Left ventricle myocardium superior (tissue), 1 donor: ENCODE results near the gene RASA4B. TPM values are rescaled to one million over a fixed set of nuclear protein-coding genes. Genes with fewer than 3 reads are reported as not detected.
"Not testable (repeated sequence)": the region's sequence is repeated elsewhere in the genome, so short reads cannot be mapped to it uniquely, and the experiment has no call there.

Experiments used
- ATAC-seq: fragments of 200-7000 bp; cut with Tn5 transposase; one replicate; pipeline ENCODE4 v1.9.1; 2020; ENCODE audit warnings: mild to moderate bottlenecking, moderate library complexity
- DNase-seq: peaks from one replicate; pipeline ENCODE4 v3.0.0-alpha.2; 2020
- intact Hi-C: fragments of 100-400 bp; cut with micrococcal nuclease; formaldehyde crosslinking; loops from one replicate; pipeline ENCODE4 v1.11.0; 2022
- total RNA-seq: library from RNA; stranded (reverse); fragmentation: NEBNext Ultra II Directional; extraction: Animal tissue kit (Norgen Biotek cat#: 25700); gene quantifications from one replicate; pipeline ENCODE4 v1.2.1, GENCODE V29; 2021
- donor health status: DM: no; HTN: yes; CAD: no; lungs with severe emphysema.

RASA4B gene
- total RNA-seq, 1 donor from 2014 or later = 7.5 TPM

DNA sequence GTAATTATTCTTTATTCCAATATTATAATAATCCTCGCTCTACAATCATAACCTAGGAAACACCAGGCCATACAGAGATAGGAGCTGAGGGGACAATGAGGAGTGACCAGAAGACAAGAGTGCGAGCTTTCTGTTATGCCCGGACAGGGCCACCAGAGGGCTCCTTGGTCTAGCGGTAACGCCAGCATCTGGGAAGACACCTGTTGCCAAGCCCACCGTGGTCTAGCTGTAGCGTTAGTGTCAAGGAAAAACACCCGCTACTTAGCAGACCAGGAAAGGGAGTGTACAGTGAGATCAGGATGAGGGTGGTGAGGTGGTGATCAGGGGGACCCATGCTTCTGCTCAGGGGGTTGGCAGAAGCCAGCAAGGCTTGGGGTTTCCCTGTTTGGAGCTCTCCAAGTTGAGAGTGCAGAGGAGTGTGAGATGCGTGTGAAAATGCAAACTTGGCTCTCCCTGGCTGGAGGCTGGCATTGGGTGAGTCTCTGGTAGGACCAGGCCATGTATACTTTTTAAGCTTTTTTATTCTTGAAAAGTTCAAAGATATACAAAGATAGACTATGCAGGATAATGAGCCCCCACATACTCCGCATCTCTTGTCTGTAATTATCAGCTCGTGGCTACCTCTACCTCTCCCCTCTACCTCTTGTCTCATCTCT, 37.5 kb downstream of the RASA4B start:
- intact Hi-C loops = not testable (repeated sequence)
- ATAC-seq (peak; percentile 22), DNase-seq (peak; percentile 53)

DNA sequence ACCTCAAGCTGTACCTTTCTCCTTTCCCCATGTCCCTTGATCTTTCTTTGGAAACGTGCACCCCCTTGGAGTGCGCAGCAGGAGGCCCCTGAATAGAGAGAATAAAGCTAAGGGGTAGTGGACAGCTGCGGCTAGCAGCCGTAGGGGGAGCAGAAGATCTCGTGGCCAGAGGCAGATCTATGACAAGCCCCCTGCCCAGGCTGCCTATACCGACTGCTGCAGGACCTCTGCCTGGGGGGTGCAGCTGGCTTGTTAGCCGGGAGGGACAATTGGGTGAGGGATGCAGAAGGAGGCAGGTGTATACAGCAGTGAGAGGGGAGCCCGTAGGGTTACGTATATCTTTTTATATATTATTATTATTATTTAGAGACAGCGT, 38.4 kb downstream of the RASA4B start:
- intact Hi-C loops, DNase-seq: not testable (repeated sequence)
- ATAC-seq = peak; percentile 34

DNA sequence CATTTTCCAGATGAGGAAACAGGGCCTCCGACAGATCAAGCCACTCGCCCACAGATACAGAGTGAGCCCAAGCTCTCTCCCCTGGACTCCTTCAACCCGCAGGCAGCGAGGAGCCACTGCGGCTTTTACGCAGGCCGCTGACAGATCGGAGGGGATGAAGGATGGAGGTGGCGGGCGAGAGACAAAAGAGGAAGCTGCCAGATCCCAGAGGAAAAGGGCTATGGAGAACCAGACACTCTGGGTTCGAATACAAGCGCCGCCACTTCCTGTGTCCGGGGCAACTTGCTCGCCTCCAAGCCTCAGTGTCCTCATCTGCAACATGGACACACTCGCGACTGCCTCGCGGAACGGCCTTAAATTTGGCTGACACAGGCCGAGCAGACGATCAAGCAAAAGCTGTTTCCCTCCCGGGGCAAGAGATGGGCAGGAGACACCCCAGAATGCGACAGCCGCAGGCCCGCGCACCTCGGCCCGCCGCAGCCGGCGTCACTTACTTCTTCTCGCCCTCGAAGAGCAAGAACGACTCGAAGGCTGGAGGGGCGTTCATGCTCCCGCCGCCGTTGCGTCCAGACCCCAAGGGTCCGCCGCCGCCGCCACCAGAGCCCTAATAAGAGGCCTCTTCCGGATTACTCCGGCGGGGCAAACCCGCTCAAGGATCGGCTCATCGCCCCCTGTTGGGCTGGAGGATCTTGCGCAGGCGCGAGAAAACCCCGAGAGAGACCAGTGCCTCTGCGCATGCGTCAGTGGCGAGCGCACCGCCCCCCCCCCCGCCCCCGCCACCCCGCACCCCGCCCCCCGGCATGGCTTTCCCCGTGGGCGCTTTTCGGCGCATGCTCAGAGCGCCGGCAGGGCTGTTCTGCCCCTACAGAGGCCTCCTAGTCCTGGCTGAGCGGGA, 39.0 kb downstream of the RASA4B start, which contains the start of gene POLR2J:
POLR2J (minus strand) TSS at position 609 of the 895 bp plus-strand sequence; CDS start at position 547, 62 bp downstream.
- intact Hi-C loops = not testable (repeated sequence)
- ATAC-seq (peak; percentile 94), DNase-seq (peak; percentile 96)

DNA sequence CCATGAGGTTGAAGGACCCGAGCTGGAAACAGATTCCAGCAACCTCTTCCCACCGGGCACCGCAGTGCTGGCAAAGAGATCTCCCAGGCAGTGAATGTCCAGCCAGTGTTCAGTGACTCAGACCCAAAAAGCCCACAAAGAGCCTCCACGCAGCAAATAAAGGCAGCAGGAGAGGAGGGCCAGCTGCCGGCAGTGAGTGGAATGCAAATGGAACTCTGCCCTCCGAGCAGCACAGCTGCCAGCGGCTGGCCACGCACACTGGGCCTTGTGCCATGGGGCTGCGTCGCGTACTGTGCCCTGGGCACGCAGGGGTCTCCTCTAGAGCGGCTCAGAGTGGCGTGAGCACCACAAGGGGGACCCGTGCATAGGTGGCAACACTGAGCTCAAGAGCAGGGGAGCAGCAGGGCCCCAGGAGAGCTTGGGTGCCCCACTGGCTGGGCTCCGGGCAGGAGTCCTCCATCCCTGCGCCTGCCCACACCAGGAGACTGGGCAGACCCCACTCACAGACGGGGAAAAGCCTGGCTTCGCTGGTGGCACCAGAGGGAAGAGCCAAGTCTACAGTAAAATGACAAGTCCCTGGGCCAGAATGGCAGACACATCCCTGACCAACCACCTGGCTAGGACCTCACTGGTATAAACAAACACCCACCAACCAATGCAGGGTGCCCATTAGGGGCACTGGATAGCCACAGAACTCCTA, 42.7 kb downstream of the RASA4B start:
- intact Hi-C loops, ATAC-seq: not testable (repeated sequence)
- peak; percentile 11 for DNase-seq

DNA sequence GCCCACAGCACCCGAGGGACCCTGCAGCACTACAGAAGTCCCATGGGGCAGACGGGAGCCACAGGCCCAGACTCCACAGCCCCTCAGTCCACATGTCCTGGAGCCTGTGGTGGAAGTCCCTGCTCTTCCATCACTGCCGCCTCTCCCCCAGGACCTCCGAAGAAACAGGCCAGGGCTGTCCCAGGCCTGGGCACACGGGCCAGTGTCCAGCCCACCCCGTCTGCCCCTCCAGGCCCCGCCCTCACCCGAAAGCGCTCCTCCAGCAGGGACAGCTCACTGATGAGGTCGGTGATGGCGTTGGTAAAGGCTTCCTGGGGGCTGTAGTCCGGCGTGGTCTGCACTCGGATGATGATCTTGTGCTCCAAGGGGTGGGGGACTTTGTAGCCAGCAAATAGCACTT, 43.5 kb downstream of the RASA4B start:
- intact Hi-C loops, ATAC-seq: not testable (repeated sequence)
- DNase-seq = peak; percentile 8

DNA sequence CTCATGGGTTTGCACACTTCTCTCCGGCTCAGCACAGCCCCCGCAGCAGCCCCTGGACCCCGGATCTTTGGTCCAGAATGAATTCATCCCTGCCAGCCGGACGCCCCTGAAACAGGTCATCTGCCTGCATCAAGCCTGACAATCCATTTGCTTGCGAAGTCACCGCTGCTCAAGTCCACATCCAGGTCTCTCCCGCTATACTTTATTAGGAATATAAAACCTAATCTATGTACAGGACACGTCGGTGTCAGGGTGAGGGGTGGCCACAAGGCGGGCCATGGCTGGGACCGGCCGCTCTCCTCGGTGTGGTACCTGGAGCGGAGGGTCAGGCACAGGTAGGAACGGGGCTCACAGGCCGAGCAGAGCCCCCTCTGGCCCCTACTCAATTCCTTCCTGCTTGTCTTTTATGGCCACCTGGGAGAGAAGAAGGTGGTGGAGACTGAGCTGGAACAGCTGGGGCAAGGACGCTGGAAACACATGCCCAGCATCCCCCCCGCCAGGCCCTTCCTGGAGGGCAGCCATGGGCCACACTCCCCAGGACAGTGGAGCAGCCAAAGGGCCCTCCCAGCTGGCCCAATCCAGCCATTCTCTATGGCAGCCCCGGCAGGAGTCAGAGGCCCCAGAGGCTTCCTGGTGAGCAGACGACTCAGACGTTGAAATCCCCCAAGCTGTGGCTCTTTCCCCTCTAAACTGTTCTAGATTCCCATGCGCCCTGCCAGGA, 44.1 kb downstream of the RASA4B start:
- intact Hi-C loops = no loop called here
- no peak for ATAC-seq
- DNase-seq = peak; percentile 25

DNA sequence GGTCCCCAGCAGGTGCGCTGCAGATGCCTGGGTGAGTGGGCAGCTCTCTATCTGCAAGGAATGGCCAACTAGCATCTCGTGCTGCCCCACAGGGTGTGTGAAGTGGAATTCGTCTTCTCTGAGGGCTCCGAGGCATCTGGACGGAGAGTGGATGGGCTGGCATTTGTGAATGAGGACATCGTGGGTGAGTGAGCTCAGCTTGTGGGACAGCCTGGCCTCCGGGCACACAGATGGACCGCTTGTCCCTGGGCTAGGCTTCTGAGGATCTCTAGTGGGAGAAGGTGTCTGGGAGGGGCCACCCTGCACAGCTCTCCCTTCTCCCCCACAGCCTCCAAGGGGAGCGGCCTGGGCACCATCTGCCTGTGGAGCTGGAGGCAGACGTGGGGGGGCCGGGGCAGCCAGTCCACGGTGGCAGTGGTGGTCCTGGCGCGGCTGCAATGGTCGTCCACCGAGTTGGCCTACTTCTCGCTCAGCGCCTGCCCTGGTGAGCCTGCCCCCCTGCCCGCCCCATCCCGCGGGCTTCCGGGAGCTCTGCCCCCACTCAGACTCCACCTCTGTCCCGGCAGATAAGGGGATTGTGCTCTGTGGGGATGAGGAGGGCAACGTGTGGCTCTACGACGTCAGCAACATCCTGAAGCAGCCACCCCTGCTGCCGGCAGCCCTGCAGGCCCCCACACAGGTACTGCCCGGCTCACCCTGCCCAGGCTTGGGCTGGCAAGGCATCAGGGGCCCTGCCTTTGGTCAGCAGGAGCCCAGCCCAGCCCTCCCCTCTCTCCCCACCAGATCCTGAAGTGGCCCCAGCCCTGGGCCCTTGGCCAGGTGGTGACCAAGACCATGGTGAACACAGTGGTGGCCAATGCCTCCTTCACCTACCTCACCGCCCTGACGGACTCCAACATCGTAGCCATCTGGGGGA, 45.2 kb downstream of the RASA4B start:
- no peak for ATAC-seq
- DNase-seq = peak; percentile 31
- intact Hi-C loops = no loop called here

DNA sequence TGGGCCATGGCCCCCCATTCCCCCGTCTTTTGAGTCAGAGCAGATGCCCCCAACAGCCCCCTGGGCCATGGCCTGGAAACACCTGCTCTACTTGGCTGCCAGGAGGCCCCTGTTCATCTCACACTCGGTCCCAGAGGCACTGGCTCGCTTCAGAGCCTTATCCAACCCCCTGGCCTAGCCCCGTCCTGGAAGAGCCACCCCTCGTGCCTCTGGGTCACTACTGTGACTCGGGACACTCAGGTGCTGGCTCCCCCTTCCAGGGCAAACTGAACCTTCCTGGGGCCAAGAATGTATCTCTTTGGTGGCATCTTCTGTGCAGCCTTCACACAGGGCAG, 45.8 kb downstream of the RASA4B start:
- ATAC-seq = no peak
- peak; percentile 14 for DNase-seq
- intact Hi-C loops = no loop called here

DNA sequence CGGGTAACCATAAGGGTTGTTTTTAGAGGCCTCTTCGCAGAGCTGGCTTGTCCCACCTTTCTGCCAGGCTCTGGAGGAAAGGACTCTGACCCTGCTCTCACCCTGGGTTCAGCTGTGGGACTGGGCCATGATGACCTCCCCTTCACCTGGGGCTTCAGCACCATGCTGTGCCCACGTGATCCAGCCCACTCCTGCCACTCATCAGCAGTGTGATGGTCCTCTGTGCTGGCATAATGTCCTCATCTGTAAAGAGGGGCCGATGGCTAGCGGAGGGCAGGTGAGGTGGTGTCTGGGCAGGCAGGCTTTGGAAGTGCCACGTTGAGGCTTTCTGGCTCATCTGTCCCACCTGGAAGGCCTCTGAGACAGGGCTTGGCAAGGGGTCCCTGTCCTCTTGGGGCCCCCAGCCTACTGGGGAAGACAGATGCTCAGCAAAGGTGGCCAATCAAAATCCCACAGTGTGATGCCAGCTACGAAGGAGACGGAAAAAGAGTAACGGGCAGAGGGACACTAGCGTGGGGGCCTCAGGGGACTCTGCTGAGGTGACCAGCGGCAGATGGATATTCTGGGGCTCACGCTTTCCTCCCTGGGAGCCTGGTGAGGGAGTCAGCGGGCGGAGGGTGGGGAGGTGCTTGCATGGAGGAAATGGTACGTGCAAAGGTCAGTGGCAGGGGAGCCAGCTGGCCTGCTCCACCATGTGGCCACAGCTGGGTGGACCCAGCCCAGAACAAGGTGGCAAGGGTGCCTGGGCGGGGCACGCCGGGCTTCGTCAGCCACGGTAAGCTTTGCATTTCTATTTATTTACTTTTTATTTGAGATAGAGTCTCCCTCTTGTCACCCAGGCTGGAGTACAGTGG, 47.4 kb downstream of the RASA4B start:
- intact Hi-C loops = no loop called here
- ATAC-seq = no peak
- peak; percentile 31 for DNase-seq

DNA sequence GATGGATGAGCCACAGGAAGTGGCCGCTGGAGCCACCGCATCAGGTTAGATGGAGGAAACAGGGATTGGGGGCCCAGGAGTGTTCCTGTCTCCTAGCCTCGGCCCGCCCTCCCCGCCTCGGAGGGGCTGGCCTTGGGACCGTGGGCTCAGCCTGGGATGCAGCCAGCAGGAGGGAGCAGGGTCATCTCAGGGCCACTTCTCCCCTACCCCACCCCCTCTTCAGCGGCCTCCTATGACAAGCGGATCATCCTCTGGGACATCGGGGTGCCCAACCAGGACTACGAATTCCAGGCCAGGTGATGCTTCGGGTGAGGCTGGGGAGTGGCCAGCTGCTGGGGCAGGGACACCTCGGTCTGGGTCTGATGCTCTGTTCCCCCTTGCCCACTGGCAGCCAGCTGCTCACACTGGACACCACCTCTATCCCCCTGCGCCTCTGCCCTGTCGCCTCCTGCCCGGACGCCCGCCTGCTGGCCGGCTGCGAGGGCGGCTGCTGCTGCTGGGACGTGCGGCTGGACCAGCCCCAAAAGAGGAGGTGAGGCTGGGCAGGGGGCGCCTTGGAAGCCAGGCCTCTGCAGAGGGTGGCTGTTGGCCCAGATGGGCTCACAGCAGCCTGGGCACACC, 48.1 kb downstream of the RASA4B start:
- intact Hi-C loops = no loop called here

DNA sequence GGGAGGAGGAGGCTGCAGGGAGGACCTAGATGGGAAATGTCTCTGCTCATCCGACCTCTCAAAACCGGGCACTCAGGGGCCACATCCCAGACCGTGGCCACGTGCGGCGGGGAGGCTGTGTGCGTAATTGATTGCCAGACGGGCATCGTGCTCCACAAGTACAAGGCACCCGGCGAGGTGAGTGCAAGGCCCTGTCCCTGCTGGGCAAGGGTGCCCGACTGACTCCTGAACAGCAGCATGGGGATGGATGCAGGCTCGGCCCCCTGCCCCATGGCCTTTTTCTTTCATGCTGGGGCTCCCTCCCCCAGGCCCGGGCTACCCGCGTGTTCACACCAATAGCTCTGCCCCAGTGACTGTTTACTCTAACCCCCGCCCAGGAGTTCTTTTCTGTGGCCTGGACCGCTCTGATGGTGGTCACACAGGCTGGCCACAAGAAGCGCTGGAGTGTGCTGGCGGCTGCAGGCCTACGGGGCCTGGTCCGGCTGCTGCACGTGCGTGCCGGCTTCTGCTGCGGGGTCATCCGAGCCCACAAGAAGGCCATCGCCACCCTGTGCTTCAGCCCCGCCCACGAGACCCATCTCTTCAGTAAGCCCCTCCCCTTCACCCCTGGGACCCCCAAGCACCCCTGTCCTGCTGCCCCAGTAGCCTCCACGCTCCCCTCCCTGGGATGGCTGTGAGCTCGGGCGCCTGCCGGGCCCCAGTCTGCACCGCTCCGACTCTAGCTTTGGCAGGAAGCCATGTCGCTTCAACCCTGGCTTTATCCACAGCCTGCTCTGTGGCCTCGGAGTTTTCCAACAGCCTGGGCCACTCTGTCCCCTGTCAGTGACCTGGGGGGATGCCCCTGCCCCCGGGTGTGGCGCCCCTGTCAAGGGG, 48.9 kb downstream of the RASA4B start:
- ATAC-seq (no peak), DNase-seq (peak; percentile 26)
- intact Hi-C loops = no loop called here

More for the DNA sequence above, 48.1 kb downstream of the RASA4B start:
- no peak for DNase-seq
- ATAC-seq = no peak

DNA sequence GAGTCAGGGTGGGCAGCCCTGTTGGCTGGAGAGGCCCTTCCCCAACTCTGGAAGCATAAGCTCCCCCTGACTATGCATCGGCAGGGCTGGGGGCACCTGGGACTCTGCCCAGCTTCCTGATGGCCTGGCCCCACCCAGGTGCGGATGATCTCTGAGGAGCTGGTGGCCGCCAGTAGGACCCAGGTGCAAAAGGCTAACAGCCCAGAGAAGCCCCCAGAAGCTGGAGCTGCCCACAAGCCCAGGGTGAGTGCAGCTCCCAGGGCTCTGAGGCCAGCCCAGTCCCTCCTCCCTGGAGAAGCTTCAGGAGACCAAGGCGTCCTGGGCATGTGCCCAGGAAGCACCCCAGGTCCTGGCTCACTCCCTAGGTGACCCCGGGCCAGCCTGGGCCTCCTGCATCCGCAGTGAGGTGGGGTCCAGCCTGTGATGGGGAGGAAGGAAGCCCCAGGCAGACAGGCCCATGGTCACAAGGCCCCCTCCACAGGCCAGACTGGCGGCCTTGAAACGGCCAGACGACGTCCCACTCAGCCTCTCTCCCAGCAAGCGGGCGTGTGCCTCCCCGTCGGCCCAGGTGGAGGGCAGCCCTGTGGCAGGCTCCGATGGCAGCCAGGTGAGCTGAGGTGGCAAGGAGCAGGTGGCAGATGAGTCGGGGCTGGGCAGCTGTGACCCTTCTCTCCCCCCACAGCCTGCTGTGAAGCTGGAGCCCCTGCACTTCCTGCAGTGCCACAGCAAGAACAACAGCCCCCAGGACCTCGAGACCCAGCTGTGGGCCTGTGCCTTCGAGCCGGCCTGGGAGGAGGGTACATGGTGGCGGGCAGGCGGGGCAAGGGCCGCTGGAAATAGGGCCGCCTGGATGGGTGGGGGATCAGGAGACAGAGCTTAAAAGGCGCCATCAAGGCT, 49.7 kb downstream of the RASA4B start:
- ATAC-seq = no peak
- intact Hi-C loops = no loop called here
- peak; percentile 26 for DNase-seq

DNA sequence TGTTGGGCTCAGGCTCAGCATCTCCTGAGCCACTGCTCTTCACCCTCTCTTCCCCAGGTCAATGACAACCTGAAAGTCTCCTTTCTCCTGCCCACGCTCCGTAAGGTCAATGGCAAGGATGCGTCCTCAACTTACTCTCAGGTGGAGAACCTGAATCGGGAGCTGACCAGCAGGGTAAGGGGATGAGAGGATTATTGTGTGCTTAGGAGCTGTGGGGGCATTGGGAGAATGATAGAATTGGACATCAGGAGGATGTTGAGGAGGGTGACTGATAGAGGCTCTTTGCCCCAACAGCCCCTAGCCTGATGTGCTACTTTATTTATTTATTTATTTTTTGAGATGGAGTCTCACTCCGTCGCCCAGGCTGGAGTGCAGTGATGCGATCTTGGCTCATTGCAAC, 51.5 kb downstream of the RASA4B start:
- intact Hi-C loops = no loop called here
- DNase-seq = no peak
- ATAC-seq = no peak

DNA sequence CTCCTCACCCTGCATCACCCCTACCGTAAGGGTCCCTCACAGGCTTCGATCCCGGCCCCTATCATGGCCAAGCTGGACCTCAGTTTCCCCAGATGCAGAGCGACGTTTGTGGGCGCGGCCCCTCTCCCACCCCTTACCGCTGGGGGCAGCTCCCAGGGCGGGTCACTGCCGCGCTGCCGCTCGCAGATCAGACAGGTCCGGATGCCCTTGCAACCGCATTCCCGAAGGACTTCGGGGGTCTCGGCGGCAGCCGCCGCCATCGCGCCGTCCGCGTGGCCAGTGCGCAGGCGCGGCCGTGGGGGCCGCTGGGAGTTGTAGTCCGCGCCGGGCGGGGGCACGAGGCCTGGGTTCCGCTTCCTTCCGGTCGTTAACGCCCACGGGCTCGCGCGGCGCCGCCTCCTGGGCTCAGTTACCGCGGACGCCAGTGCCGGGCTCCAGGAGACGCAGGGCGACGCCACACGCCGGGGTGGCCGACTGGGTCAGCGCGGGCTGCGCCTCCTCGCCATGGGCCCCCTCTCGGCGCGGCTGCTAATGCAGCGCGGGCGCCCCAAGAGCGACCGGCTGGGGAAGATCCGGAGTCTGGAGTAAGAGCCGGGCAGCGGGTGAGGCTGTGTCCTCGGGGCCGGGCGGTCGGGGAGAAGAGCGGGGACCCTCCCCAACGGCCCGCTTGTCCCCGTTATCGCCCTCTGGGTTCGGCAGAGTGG, 52.8 kb downstream of the RASA4B start, which contains the start of the genes ALKBH4 and LRWD1:
ALKBH4 (minus strand) TSS at position 287 of the 704 bp plus-strand sequence; CDS start at position 260, 27 bp downstream.
LRWD1 (plus strand) TSS at position 408 of the 704 bp plus-strand sequence; CDS start at position 505, 97 bp downstream.
- ATAC-seq = peak; percentile 97
- intact Hi-C loops = no loop called here
- DNase-seq = peak; percentile 98
